Activated CD4-positive, alpha-beta T cell treated with anti-CD3 and anti-CD28 coated beads, Interleukin-2, Interleukin-4, amounts not matched to agents 100 ng/mL and 50 ng/mL, durations not matched to agents 16 hours and 8 hours (primary cell): Measurements from ENCODE around the gene ZC3H7A.

ENCODE experiments used
- DNase-seq: peaks from one replicate; pipeline ENCODE4 v3.0.0-alpha.2; 2020; ENCODE audit warnings: low spot score

ZC3H7A gene

DNA sequence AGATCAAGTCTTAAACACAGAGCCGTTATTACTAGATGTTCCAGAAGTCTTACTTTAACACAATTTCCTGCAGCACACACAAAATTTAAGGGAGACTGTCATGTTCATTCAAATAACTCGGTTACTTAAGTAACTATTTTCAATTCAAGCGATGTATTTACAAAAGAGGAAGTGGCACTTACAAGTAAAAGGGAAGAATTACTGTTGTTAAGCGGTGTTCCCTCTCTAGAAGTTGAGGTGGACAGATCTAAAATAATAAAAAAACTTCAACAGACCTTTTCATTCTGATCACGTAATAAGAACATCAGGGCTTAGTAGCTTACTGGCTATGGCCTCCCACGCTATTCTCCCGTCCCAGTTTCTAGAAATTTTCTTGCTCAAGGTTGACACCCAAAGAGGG lies 28.2 kb downstream of the ZC3H7A start:
- no peak for DNase-seq

DNA sequence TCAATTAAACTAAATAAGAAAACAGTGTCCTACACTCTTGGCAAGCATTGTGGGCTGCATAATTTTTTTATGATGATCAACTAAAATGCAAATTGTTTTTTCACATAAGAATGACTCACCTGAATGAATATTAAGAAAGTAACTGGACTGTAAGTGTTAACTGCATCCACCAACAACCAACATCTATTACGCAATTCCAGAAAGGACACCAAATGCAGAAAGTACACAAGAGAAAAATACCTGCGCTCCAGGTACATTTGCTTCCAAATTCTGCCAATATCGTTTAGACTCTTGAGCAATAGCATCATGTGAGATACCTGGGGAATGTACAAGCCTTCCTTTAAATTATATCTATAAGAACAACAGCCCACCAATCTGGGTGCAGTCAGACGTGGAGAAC lies 34.6 kb downstream of the ZC3H7A start:
- no peak for DNase-seq

DNA sequence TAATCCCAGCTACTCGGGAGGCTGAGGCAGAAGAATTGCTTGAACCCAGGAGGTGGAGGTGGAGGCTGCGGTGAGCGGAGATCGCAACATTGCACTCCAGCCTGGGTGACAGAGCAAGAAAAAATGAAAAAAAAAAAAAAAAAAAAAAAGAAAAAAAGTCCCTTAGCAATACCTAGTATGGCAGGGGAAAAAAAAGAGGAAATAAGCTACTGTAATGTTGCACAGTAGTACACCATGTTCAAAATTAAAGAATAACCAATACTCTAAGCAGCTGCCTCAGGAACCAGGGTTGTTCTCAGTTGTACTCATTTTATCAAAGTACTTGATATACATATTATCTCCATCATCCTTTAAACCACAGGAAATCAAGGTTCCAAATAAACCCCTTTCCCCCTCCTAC lies 37.1 kb downstream of the ZC3H7A start:
- no peak for DNase-seq

DNA sequence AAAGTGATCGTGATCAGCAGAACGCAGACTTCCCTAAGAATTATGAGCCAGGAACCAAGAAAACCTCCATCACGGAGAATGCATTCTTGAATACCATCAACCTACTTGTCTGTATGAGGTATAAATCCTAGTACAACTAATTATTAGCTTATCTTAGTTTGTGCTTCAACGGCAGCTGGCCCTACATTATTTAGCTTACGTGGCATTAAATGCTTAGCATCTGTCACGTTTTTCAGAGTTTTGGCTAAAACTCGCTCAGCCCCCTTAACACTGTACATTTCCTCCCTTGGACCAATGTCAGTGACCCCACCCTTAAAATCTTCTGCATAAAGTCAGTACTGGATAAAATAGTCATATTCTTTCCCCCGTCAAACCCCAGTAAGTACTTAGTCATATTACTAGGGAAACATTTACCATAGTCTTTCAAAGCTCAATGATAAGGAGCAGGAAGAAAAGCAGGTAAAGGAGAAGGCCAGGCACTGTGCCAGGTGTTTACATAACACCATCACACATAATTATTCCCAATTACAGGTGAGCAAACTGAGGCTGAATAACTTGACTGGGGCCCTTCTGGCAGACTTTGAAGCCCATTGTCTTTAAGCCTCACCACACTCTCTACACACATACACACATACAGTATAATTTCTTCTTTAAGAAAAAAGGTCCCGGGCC lies 37.8 kb downstream of the ZC3H7A start:
- DNase-seq: no peak

DNA sequence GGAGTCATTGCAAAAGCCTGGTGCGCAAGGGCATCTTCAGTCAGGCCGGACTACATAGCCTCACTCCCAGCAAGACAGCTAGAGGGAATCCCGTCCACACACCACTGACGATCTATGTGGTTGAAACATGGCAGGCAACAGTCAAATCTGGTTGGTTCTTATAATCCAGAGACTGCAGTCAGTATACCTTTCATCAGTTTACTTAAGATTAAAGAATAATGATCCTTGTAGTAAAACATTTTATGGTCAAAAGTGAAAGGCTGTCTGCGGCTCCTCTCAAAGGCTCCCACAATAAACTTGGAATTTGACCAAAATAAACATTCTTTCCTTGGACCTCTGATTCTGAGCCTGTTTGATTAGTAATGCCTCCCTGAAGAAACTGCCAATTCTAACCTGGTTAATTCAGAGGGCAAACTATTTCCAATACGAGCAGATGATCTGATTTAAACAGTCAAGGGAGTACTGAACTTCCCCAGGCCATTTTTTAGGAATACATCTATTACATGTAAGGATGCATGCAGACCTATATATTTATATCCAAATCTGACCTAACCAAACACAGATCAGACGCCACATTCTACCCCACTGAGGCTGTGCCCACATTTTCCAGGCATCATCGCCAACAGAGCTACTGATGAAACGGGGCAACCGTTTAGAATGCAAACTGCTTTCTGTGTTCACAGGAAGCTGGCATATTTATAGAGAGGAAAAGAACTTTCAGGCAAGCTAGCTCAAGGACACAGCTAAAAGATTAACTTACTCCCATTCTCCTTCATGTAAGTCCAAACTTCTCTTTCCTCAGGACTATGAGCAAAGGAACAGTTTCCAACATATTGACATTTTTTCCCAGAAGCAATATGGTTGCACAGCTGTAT lies 39.1 kb downstream of the ZC3H7A start:
- no peak for DNase-seq

DNA sequence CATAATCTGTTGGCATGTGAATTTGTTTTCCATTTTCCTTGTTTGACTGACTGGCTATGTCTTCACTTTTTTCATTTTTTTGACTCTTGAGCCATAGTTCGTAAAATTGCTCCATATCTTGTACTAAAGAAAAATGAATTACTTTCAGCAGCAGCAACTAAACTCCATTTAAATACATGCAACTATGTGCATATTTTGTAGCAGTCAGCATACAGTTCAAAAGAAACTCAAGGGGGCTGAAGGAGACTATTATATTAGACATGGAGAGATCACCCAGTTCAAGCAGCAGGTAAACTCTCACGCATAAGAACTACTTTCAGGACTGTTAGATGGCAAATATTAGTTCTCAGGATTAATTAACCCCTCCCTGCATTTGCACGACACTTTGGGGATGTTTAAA lies 40.8 kb downstream of the ZC3H7A start:
- DNase-seq: no peak

DNA sequence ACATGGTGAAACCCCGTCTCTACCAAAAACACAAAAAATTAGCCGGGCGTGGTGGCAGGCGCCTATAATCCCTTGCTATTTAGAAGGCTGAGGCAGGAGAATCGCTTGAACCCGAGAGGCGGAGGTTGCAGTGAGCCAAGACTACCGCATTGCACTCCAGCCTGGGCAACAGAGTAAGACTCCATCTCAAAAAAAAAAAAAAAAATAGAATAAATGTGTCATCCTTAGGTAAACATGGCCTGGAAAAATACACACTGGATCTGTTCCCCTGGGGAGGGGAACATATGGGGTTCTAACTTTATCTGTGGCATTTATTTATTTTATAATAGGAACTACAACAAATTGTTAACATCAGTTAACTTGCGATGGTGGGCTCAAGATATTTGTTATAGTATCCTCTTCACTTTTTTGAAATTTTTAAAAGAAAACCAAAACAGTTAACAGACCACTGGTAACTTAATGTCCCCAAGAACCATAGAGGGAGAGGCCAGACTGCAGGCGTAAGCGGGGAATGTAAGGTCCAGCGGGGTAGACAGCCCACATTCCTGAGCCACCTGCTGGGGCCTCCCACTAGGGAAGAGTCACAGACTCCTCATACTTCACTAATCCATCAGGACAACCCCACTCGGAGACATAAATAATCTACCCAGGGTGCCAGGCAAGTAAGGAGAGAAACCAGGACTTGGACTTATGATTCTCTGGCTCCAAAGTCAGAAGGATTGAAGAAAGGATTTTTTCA lies 41.9 kb downstream of the ZC3H7A start:
- DNase-seq: no peak

DNA sequence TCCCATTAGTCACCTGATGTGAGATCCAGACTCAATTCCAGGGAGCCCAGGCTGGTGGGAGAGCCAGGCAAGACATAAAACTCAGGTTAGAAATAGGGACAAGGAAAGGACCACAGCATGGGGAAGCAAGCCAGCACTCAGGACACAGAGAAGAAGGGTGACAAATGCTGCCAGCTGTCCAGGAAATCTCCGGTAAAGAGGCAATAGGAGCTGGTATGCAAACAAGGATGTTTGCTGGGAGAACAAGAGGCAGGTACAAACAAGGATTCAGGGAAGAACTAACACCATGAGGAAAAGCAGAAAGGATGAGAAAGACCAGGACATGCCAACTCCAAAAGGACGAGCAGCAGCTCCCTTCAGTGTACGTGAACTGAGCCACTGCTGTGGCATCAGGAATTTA lies 44.2 kb downstream of the ZC3H7A start:
- DNase-seq: no peak

DNA sequence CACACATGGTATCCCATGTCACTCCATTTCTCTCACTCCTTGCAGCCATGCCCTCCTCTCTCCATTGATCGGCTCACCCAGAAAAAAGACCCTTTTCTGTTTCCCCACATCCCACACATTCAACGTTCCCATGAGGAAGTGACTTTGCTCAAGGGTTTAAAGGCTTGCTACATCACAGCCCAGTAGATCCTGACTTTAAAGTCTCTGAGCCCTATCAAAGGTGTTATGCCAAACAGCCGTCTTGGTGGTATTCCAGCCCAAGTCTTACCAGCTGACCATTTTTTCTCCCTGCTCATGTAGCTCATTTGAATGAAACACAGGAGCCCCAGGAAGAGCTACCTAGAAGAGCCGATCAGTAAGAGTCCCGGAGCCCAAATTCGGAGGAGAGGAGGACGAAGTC lies 47.0 kb downstream of the ZC3H7A start:
- DNase-seq: no peak

DNA sequence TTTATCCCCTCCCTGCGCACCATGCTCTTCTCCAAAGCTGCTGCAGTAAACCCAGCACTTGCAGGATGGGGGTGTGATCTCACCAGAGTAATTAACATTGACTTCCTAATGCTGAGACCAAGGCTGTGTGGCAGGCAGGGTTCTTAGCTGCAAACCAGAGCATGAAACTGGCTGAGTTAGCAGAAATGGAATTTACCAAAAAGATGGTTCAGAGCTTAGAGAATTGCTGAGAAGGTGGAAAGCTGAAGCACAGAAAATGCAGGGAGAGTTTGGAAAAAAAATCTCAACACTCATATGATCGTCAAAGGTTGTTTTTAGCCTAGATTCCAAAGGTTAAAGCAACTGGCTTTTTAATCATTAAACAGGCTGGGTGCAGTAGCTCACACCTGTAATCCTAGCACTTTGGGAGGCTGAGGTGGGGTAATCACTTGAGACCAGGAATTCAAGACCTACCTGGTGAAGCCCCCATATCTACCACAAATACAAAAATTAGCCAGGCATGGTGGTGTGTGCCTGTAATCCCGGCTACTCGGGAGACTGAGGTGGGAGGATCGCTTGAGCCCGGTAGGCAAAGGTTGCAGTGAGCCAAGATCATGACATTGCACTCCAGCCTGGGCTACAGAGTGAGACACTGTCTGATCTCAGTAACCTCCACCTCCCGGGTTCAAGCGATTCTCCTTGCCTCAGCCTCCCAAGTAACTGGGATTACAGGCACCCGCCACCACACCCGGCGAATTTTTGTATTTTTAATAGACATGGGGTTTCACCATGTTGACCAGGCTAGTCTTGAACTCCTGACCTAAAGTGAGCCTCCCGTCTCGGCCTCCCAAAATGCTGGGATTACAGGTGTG lies 48.4 kb downstream of the ZC3H7A start:
- DNase-seq: no peak

DNA sequence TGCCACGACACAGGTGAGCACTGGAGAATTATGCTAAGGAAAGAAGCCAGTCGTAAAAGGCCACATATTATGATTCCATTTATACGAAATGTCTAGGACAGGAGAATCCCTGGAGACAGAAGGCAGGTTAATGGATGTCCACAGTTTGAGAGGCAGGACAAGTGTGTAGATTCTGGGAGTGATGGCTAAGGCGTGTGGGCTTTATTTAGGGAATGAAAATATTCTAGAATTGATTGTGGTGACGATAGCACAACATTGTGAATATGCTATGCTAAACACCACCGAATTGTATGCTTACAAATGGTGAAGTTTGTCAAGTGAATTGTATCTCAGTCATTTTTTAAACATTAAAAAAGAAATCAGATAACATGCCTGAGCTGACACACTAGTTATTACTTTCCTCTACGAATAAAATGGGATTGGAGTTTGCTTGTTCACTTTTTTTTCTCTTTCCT lies 49.1 kb downstream of the ZC3H7A start:
- no peak for DNase-seq

DNA sequence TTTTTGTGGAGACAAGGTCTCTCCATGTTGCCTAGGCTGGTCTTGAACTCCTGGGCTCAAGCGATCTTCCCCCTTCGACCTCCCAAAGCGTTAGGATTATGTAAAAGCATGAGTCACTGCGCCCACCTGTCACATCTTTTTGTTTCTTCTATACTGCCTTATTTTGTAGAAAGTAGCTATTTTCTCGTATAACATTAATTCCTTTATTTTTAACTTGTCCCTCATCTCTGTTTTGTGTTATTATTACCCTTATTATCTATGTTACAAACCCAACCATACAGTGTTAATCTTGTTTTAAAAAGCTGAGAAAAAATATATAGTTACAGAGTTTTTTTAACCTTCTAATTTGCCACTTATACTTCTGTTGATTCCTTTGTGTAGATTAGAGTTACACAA lies 53.0 kb downstream of the ZC3H7A start:
- DNase-seq: no peak

DNA sequence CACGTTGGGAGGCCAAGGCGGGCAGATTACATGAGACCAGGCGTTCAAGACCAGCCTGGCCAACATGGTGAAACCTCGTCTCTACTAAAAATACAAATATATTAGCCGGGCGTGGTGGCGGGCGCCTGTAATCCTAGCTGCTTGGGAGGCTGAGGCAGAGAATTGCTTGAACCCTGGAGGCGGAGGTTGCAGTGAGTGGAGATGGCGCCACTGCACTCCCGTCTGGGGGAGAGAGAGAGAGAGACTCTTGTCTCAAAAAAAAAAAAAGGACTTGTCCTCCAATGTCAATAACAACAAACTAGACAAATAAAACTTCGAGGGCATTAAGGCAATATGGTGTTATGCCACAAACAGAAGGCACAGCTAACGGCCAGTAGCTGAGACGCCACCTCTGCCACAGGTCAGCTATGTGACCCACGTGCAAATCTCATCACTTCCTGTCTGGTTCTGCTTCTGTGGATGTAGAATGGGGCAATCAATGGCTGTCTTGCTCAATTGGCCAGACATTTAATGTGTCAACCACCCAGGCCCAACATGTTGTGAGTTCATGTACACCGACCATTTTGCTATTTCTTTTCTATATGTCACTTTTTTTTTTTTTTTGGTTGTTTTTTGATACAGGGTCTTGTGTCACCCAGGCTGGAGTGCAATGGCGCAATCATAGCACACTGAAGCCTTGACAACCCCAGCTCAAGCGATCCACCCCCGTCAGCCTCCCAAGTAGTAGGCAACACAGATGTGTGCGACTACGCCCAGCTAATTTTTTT lies 53.6 kb downstream of the ZC3H7A start:
- DNase-seq: peak; percentile 51

DNA sequence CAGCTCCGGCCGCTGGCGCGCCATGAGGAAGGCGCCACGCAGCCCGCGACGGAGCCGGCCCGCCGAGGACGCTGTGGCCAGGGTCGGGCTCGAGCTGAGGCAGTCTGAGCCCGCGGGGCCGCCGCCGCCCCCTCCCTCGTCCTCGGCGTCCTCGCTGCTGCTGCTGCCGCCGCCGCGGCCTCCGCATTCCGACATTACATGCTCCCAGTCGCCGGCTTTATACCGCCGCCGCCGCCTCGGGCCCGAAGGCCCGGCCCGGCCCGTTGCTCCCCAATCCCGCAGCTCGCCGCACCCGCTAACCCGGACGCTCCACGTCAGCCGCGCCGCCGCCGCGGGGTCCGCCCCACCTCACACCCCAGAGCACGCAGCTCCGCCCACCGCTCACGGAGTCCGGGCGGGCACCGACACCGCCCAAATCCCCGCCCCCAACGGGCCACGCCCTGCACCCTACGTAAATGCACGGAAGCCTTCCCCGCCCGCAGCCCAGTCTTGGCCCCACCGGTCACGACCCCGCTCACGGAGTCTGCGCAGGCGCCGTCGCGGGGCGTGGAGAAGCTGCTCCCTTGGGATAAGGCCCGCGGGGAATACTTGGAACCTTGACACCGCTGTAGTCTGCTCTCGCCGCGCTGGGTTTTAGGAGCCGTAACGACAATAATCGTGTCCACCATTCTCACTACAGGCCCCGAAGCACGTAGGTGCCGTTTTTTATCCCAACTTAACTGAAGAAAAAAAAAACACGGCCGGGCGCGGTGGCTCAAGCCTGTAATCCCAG lies 54.3 kb downstream of the ZC3H7A start, which contains the start of gene TXNDC11:
TXNDC11 (minus strand) TSS at position 322 of the 772 bp plus-strand sequence; CDS start at position 195, 127 bp downstream.
- DNase-seq: peak; percentile 99

DNA sequence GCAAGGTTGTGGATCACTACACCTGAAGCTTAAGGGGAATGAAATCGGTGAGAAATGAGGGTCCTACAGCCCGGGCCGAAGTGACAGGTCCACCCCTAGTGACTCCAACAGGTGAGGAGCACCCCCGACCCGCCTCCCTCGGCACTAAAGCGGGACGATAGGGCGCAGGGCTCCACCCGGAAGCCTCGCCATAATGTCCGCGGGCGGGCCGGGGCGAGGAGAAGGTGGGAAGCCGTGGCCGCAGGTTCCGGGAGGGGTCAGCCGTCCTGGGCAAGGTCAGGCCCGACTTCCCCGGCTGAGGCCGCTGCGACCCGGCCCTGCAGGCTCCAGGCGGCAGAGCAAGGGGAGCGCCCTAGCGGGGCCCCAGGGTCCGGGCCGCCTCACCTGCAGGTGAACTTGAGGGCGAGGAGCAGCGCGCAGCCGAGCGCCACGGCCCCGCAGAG lies 54.9 kb downstream of the ZC3H7A start:
- DNase-seq: peak; percentile 44

DNA sequence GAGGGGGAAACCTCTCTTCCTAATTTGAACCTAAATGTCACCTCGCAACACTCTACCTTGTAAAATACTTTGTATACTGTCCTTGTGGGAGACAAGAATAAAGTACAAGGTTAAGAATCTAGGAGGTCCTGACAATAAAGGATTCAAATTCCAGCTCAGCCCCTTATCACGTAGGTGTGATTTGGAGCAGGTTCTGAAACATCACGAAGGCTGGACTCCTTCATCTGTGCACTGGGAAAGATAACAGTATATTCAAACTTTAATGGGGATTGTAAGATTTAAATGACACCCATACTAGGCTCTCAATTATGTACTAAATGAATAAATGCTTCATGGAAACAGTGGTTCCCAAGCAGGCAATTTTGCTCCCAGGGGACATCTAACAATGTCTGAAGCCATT lies 56.5 kb downstream of the ZC3H7A start:
- no peak for DNase-seq

DNA sequence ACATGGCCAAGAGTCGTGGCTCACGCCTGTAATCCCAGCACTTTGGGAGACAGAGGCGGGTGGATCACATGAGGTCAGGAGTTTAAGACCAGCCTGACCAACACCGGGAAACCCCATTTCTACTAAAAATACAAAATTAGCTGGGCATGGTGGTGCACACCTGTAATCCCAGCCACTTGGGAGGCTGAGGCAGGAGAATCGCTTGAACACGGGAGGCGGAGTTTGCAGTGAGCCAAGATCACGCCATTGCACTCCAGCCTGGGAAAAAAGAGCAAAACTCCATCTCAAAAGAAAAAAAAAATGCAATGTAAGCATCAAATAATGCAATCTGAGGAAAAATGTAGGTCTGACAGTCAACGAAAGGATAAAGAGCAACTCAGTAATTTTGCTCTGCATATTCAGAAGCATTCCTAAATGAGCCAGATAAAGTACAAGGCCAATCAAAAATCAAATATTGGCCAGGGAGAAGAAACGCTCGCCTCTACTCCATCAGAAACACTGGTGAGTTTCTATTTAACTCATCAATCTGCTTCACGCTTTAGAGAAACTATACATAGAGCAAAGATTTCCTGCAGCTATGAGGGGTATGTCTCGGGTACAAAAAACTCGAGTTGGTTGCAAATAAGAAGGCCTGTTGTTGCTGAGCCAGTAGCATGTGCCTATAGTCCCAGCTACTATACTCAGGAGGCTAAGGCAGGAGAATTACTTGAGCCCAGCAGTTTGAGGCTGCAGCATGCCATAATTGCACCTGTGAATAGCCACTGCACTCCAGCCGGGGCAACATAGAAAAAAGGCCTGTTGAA lies 58.1 kb downstream of the ZC3H7A start:
- DNase-seq: peak; percentile 61

DNA sequence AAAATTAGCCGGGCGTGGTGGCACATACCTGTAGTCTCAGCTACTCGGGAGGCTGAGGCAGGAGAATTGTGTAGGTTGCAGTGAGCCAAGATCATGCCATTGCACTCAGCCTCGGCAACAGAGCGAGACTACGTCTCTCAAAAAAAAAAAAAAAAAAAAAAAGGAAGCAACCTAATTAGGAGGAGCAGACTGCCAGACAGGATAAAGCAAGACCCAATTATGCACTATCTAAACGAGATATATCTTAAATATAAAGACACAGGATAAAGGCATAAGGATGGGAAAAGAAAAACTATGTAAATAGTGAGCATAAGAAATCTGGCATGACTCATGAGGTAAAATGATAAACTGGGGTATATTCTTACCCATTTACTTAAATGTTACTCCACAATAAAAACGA lies 59.3 kb downstream of the ZC3H7A start:
- no peak for DNase-seq

DNA sequence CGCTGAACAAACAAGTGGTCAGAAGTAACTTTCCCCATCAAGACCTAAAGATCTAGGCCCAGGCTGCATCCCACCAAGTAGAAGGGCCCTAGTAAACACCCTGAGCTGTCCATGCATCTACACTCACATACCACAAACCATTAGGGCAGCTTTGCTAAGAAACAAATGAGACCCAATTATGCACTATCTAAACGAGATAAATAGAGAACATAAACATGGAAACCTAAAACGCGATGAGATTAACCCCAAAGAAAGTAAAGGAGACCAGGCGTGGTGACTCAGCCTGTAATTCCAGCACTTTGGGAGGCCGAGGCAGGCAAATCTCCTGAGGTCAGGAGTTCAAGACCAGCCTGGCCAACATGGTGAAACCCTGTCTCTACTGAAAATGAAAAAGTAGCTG lies 60.2 kb downstream of the ZC3H7A start:
- no peak for DNase-seq
